ENCODE results near the gene SH3BP2.

Gene SH3BP2

GRCh38 chr4:2834001-2834921 is 41.4 kb downstream of the SH3BP2 start:
- no peak for DNase-seq

DNA sequence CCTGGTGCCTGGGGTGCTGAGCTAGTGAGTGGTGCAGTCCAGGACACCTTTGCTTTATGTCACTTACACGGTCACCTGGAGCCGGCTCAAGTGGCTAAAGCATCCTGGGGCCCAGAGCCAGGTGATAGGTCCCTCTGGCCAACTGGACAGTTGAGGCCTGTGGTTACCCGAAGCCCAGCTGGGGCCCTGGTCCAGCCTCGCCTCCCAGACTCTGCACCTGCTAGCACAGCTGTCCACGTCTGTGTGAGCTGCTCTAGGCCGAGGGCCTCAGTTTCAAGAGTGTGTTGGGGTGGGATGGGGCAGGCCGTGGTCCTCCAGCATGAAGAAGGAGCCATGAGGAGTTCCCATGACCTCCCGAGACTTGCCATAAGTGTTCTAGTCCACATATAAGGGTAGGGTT is 43.1 kb downstream of the SH3BP2 start:
- DNase-seq = no peak

DNA sequence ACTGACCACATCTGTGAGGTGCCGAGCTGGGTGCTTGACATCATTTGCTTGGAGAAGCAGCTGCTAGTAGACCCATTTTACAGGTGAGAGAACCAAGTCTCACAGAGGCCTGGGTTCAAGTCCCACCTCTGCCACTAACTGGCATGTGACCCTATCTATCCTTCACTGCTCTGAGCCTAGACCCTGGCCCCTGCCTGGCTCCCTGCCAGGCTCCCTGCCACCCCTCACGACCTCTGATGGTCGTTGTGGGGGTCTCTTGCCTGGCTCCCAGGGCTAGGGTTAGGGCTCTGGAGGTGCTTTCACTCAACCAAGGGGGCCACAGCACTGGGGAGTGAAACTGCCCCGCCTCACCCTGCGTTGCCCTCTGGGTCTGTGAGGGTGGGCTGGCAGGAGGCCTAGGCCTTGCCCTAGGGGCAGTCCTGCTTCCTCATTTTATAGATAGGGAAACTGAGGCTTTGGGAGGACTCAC is 43.5 kb downstream of the SH3BP2 start:
- DNase-seq = no peak

DNA sequence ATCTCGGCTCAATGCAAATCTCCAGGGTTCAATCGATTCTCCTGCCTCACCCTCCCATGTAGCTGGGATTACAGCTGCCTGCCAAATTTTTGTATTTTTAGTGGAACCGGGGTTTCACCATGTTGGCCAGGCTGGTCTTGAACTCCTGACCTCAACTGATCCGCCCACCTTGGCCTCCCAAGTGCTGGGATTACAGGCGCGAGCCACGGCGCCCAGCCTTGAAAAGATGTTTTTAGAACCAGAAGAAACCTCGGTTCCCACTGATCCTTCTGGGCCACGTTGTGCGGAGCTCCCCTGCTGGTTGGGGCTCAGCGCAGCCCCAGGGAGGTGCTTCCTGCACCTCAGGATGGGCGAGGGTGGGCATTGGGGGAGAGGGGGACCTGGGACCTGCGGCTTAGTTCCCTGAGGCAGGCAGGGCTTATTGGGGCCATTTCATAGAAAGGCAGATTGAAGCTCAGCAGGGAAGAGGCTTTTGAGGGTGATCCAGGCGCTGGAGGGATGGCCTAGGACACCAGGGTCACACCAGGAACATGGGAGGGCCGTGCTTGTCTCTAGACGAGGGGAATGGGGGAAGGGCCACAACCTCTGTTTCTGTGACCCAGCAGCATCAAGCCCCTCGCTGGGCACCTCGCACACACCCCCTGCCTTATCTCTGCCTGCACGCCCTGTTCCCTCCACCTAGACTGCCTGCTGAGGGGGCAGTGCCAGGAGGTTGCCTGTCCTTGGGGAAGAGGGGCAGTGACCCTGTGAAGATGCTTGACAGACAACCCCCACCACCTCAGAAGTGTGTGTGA is 44.4 kb downstream of the SH3BP2 start:
- no peak for DNase-seq

DNA sequence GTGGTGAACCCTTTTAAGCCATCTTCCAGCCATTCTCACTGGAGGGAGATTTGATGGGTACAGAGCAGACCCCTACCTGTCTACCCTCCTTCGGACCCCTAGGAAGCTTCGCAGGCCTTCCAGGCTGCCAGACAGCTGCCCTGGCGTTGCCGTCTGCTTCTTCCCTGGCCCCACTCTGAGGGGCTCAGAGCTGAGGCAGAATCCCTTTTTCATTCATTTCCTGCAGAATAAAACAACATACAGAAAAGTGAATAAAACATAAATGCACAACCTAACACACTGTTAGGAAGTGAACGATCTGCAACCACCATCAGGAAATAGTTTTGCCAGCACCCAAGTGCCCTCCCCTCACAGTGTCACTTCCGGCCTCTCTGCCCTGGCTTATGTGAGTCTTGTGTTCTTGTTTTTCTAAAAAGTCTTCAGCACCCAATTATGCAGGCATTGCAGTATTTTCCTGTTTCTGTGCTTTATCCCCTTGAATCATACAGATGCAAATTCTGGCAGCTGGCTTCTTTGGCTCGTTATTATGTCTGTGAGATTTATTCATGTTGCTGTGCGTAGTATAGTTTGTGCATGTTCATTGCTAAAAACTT is 45.1 kb downstream of the SH3BP2 start:
- peak; percentile 86 to 87 for DNase-seq

DNA sequence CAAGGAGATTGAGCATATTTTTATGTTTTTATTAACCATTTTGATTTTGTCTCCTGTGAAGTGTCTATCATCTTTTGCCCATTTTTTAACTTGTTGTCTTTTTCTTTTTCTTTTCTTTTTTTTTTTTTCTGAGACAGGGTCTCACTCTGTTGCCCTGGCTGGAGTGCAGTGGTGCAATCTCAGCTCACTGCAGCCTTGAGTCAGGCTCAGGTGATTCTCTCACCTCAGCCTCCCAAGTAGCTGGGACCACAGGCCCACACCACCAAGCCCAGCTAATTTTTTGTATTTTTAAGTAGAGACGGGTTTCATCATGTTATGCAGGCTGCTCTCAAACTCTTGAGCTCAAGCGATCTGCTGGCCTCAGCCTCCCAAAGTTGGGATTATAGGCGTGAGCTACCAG is 46.2 kb downstream of the SH3BP2 start:
- DNase-seq = no peak

- DNase-seq = peak in 1 of 2 experiments; percentile 14
Measured at GRCh38 chr4:2842687-2843262, 49.9 kb downstream of the SH3BP2 start.

DNA sequence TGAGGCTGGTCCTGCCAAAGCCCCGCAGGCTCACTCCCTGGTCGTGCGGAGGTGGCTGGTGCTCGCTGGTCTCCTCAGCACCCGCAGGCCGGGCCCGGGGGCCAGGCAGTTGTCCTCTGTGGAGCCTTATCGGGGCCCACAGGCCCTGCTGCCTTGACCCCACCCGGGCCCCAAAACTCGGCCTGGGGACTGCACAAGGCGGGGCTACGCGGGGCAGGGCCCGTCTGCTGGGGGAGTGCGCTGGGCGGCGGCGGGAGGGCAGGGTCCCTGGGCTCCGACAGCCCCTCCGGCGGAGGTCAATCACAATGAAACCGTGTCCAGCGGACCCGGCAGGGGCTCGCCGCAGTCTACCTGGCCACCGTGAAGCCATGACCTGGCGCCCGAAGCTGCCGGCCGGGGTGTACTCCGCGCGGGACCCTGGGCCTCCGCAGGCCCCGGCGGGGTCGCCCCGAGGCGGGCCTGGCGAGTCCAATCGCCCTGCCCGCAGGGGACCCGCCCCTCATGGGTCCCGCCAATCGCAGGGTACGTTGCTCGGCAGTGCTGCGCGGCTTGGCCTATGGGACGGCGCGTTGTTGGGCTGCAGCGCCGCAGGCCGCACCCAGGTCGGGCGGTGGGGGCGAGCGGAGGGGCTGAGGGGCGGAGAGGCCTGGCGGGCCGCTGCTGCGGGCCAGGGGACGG is 50.5 kb downstream of the SH3BP2 start, which contains the start of gene ADD1:
TSS of gene ADD1 (plus strand) at position 582 of the 678 bp plus-strand sequence. CDS start 32,072 bp downstream, outside the sequence.
- peak; percentile 74 to 84 for DNase-seq

DNA sequence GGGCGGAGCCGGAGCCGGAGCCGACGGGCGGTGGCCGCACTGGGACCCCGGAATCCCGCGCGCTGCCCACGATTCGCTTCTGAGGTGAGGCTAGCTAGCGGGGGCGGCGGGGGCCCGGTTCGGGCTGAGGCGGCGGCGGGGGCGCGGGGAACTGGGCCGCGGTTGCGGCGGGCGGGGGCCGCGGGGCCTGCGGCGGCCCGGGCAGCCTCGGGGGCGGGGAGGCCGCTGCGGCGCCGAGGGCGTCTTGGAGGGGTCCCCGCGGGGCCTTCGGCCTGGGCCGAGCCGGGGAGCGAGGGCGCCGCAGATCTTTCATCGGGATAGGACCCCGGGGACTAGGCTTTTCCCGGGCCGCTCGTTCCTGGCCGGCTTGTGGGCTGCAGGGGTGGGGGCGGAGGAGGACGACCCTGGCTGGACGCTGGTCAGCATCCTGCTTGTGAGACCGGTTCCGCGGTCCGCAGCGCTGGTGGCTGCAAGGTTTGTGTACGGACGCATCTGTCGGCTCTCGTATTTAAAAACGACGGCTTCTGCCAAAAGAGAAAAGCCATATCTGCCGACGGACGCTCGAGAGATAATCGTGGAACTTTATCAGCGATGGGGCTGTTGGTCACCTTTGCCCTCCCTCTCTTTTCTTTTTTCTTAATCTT is 51.2 kb downstream of the SH3BP2 start:
- DNase-seq = peak; percentile 21 to 41

DNA sequence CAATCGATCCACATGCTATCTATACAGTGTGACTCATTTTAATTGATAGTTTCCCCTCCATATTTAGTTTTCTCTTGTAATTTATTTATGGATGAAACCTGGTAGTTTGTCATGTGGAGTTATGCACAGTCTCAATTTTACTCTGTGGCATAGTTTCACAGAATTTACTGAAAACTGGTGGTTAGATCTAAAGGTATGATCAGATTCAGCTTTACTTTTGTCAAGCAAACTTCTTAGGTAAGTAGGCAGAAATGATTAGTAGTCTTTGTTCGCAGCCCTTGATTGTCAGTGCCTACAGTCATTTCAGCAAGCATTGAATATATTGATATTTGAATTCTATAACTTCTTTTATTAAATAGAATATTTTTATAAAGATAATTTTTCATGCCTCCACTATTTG is 53.3 kb downstream of the SH3BP2 start:
- DNase-seq = no peak

- DNase-seq = no peak
Measured at GRCh38 chr4:2847302-2847871, 54.5 kb downstream of the SH3BP2 start.

GRCh38 chr4:2848449-2848848 is 55.6 kb downstream of the SH3BP2 start:
- DNase-seq = no peak

- no peak for DNase-seq
Measured at GRCh38 chr4:2849267-2850152, 56.6 kb downstream of the SH3BP2 start.

- DNase-seq = no peak
Measured at GRCh38 chr4:2850966-2851798, 58.3 kb downstream of the SH3BP2 start.

- peak in 1 of 2 experiments; percentile 17 for DNase-seq
Measured at GRCh38 chr4:2852481-2852921, 59.6 kb downstream of the SH3BP2 start.

- no peak for DNase-seq
Measured at GRCh38 chr4:2855584-2855983, 62.7 kb downstream of the SH3BP2 start.

DNA sequence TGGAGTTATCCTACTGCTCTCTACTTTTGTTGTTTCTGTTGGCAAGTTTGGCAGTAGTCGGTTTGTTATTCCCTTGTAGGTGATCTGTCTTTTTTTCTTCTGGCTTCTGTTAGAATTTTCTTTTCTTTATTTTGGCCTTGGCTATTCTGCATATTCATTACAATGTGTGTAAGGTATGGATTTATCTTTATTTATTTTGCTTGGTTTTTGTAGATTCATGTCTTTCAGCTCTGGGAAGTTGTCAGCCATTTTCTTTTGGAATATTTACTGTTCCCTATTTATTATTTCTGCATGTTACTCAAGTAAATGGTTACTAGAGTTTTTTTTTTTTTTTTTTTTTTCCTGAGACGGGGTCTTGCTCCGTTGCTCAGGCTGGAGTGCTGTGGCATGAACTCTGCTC is 63.4 kb downstream of the SH3BP2 start:
- DNase-seq = no peak

DNA sequence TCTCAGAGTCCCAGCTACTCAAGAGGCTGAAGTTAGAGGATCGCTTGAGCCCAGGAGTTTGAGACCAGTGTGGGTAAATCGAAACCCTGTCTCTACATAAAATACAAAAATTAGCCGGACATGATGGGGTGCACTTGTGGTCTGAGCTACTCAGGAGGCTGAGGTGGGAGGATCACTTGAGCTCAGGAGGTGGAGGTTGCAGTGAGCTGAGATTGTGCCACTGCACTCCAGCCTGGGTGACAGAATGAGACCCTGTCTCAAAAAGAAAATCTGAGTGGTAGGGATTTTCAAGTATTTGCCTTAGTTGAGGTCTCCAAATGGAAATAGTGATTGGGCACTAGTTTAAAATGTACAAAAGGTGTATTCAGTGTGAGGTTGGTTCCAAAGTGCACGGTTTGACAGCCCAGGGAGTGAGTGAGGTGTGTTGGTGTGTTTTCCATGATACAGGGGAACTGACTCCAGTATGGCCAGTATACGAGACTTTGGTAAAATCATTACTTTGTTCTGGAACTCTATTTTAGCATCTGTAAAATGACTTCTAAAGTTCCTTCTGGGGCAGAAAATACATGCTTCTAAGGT is 64.6 kb downstream of the SH3BP2 start:
- no peak for DNase-seq

Data from Kasumi-1 (cell line).